ENCODE measurements around the gene HLA-E.

DNA sequence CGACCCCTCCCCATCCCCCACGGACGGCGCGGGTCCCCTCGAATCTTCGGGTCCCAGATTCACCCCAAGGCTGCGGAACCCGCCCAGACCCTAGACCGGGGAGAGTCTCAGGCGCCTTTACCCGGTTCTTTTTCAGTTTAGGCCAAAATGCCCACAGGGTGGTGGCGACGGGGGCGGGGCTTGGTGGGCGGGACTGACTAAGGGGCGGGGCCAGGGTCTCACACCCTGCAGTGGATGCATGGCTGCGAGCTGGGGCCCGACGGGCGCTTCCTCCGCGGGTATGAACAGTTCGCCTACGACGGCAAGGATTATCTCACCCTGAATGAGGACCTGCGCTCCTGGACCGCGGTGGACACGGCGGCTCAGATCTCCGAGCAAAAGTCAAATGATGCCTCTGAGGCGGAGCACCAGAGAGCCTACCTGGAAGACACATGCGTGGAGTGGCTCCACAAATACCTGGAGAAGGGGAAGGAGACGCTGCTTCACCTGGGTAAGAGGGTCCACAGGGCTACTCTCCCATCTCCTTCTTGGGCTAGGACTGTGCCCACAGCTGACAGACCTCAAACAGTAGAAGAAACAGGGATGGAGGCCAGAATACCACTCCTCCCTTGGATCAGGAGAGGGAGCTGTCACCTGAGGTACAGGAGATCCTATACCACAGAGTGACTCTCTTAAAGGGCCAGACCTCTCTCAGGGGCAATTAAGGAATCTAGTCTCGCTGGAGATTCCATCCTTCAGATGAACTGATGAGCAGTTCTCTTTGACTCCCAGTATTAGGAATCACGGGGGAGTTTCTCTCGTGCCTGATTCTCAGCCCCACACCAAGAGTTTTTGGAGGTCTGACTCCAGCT is 942 bp downstream of the HLA-E start:
- TF ChIP-seq, protein P1, sequence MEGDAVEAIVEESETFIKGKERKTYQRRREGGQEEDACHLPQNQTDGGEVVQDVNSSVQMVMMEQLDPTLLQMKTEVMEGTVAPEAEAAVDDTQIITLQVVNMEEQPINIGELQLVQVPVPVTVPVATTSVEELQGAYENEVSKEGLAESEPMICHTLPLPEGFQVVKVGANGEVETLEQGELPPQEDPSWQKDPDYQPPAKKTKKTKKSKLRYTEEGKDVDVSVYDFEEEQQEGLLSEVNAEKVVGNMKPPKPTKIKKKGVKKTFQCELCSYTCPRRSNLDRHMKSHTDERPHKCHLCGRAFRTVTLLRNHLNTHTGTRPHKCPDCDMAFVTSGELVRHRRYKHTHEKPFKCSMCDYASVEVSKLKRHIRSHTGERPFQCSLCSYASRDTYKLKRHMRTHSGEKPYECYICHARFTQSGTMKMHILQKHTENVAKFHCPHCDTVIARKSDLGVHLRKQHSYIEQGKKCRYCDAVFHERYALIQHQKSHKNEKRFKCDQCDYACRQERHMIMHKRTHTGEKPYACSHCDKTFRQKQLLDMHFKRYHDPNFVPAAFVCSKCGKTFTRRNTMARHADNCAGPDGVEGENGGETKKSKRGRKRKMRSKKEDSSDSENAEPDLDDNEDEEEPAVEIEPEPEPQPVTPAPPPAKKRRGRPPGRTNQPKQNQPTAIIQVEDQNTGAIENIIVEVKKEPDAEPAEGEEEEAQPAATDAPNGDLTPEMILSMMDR (IDR thresholded peaks at IDR 0.05; ENCODE audit: insufficient read depth, low read depth, low read length) = no peak
- no peak for TF ChIP-seq EZH2 (IDR thresholded peaks at IDR 0.05; ENCODE audit: insufficient read depth, low read length)

All from astrocyte (in vitro differentiated cells and primary cell).